ENCODE data around the gene ZC3H18.

- TF ChIP-seq YY1 (IDR thresholded peaks at IDR 0.05; ENCODE audit: insufficient read depth, insufficient read length), result no peak
- no peak for TF ChIP-seq SUZ12 (IDR thresholded peaks at IDR 0.05; ENCODE audit: extremely low read depth, insufficient read depth, insufficient read length)
- TF ChIP-seq ZNF274 (IDR thresholded peaks at IDR 0.05; ENCODE audit: low read depth, low read length), result no peak
Measured at GRCh38 chr16:88656291-88656980, 86.2 kb downstream of the ZC3H18 start.
